ENCODE data around the gene EIPR1.
"Not testable (repeated sequence)": the region's sequence is repeated elsewhere in the genome, so short reads cannot be mapped to it uniquely, and the experiment has no call there.

Gene EIPR1

GRCh38 chr2:3211256-3212060, 166.2 kb downstream of the EIPR1 start:
- DNase-seq (ENCODE audit: low read depth), result no peak

- DNase-seq (ENCODE audit: low read depth), result no peak
Observed at GRCh38 chr2:3210257-3210656, 167.4 kb downstream of the EIPR1 start.

- no peak for DNase-seq (ENCODE audit: low read depth)
Observed at GRCh38 chr2:3209258-3209657, 168.4 kb downstream of the EIPR1 start.

- no peak for DNase-seq (ENCODE audit: low read depth)
Observed at GRCh38 chr2:3208591-3208990, 169.0 kb downstream of the EIPR1 start.

GRCh38 chr2:3208179-3208578, 169.4 kb downstream of the EIPR1 start:
- DNase-seq (ENCODE audit: low read depth), result no peak

GRCh38 chr2:3207091-3207491, 170.5 kb downstream of the EIPR1 start:
- no peak for DNase-seq (ENCODE audit: low read depth)

GRCh38 chr2:3205845-3206244, 171.8 kb downstream of the EIPR1 start:
- DNase-seq (ENCODE audit: low read depth), result no peak

GRCh38 chr2:3204031-3204821, 173.4 kb downstream of the EIPR1 start:
- DNase-seq (ENCODE audit: low read depth), result no peak

GRCh38 chr2:3203497-3204019, 174.1 kb downstream of the EIPR1 start:
- DNase-seq (ENCODE audit: low read depth), result no peak

- no peak for DNase-seq (ENCODE audit: low read depth)
Observed at GRCh38 chr2:3202926-3203325, 174.7 kb downstream of the EIPR1 start.

GRCh38 chr2:3201281-3201680, 176.3 kb downstream of the EIPR1 start:
- DNase-seq (ENCODE audit: low read depth), result no peak

GRCh38 chr2:3200420-3200939, 177.1 kb downstream of the EIPR1 start:
- no peak for DNase-seq (ENCODE audit: low read depth)

GRCh38 chr2:3199627-3200345, 177.8 kb downstream of the EIPR1 start:
- DNase-seq (ENCODE audit: low read depth), result no peak

GRCh38 chr2:3198671-3199192, 178.9 kb downstream of the EIPR1 start:
- not testable (repeated sequence) for DNase-seq (ENCODE audit: low read depth)

- DNase-seq (ENCODE audit: low read depth), result no peak
Observed at GRCh38 chr2:3198119-3198518, 179.5 kb downstream of the EIPR1 start.

GRCh38 chr2:3197308-3197707, 180.3 kb downstream of the EIPR1 start:
- DNase-seq (ENCODE audit: low read depth), result no peak

GRCh38 chr2:3196716-3197115, 180.9 kb downstream of the EIPR1 start:
- DNase-seq (ENCODE audit: low read depth), result no peak

GRCh38 chr2:3195641-3196476, 181.8 kb downstream of the EIPR1 start:
- DNase-seq (ENCODE audit: low read depth), result no peak

- DNase-seq (ENCODE audit: low read depth), result no peak
Observed at GRCh38 chr2:3194828-3195227, 182.8 kb downstream of the EIPR1 start.

- no peak for DNase-seq (ENCODE audit: low read depth)
Observed at GRCh38 chr2:3193443-3194330, 183.9 kb downstream of the EIPR1 start.
